ENCODE data around the gene TUBGCP6.

DNA sequence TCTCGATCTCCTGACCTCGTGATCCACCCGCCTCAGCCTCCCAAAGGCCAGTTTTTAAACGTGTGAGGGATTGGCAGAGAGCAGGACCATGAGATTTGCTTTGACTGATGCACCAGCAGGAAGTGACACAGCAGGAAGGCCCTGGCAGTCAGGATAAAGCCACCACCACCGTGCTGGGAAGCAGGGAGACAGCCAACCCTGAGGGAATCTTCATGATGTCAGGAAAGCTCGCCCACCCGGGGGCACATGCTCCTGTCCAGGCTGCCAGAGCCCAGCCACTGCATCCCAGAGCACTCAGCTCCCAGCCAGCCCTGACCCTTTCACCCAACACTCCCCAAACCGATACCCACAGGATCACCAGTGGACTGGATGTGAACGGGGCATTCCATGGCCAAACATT is 6.1 kb downstream of the TUBGCP6 start:
- TF ChIP-seq BHLHE40 (IDR thresholded peaks at IDR 0.05; ENCODE audit: borderline replicate concordance) (no peak), FOXM1 (IDR thresholded peaks at IDR 0.05; ENCODE audit: borderline replicate concordance) (no peak), TARDBP (IDR thresholded peaks at IDR 0.05) (no peak), HDGF (IDR thresholded peaks at IDR 0.05; ENCODE audit: borderline replicate concordance) (no peak), ARNT (IDR thresholded peaks at IDR 0.05) (no peak)
